Bronchial epithelial cell (primary cell): ENCODE data around the gene GALR3. TPM values are rescaled to one million over a fixed set of nuclear protein-coding genes. Genes with fewer than 3 reads are reported as not detected.
"Not testable (repeated sequence)": the region's sequence is repeated elsewhere in the genome, so short reads cannot be mapped to it uniquely, and the experiment has no call there.

ENCODE experiments used
- DNase-seq: peaks from one replicate; pipeline ENCODE4 v3.0.0-alpha.2; 2010; ENCODE audit warnings: low read depth
- FAIRE-seq: peaks from 2 replicates; lab custom pipeline; 2011; peaks lifted over from hg19 to GRCh38; lab: Jason Lieb, UNC
- H3K27me3 ChIP-seq: 2 replicates; pipeline ENCODE4 v1.5.1; 2011; ENCODE audit warnings: low read length; ENCODE audit not compliant: control insufficient read depth, insufficient read depth
- H3K36me3 ChIP-seq: 2 replicates; pipeline ENCODE4 v1.5.1; 2011; ENCODE audit warnings: low read length; ENCODE audit not compliant: control insufficient read depth, insufficient read depth
- H3K4me3 ChIP-seq: 2 replicates; pipeline ENCODE4 v1.5.1; 2011; ENCODE audit warnings: mild to moderate bottlenecking, low read depth, low read length, control low read depth
- total RNA-seq: library from RNA; depleted of rRNA; stranded (reverse); fragments of >200 nt; gene quantifications from 2 replicates; pipeline ENCODE4 v1.2.1, GENCODE V29; 2014
- TF ChIP-seq, protein P1 (sequence below): IDR thresholded peaks from 2 replicates; pipeline ENCODE4 v1.5.1; 2011; ENCODE audit warnings: mild to moderate bottlenecking, moderate library complexity, low read length, control low read depth, inconsistent platforms; ENCODE audit not compliant: insufficient read depth, severe bottlenecking

The GALR3 gene
- total RNA-seq, 1 donor from 2014 or later: not detected

DNA sequence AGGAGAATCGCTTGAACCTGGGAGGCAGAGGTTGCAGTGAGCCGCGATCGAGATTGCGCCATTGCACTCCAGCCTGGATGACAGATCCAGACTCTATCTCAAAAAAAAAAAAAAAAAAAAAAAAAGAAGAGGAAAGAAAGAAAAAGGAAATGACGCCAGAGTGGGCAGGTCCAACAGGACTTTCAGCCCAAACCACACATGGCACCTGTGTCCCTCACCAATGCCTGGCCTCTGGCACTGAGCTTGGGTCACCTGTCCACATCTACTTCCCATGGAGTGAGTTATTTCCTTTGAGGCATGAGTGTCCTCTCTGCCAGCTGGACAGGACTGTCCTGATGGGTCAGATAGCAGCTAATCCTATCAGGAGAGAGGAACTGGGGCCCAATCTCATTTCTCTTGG is 30.7 kb upstream of the GALR3 start:
- Histone ChIP-seq H3K36me3 (no peaks in the 10 kb centered on the region), H3K27me3 (no peaks in the 10 kb centered on the region), H3K4me3 (no peak overlapping the region)
- no peak for DNase-seq
- TF ChIP-seq, protein P1, sequence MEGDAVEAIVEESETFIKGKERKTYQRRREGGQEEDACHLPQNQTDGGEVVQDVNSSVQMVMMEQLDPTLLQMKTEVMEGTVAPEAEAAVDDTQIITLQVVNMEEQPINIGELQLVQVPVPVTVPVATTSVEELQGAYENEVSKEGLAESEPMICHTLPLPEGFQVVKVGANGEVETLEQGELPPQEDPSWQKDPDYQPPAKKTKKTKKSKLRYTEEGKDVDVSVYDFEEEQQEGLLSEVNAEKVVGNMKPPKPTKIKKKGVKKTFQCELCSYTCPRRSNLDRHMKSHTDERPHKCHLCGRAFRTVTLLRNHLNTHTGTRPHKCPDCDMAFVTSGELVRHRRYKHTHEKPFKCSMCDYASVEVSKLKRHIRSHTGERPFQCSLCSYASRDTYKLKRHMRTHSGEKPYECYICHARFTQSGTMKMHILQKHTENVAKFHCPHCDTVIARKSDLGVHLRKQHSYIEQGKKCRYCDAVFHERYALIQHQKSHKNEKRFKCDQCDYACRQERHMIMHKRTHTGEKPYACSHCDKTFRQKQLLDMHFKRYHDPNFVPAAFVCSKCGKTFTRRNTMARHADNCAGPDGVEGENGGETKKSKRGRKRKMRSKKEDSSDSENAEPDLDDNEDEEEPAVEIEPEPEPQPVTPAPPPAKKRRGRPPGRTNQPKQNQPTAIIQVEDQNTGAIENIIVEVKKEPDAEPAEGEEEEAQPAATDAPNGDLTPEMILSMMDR: no peak
- FAIRE-seq: no peak

DNA sequence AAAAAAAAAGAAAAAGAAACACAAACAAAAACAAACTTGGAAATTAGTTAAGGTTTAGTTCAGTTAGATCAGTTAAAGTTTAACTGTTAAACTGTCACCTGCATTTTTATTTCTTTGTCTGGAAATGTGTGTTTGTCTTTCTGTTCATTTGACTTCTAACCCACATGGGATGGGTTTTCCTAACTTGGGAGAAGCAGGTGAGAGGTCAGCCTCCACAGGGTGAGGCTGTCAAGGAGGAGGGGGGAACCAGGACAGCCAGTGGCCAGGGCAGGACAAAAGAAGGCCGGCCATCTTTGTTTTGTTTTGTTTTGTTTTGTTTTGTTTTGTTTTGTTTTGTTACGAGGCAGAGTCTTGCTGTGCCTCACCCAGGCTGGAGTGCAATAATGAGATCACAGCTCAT is 28.8 kb upstream of the GALR3 start:
- no peak for FAIRE-seq
- H3K4me3 ChIP-seq: no peak overlapping the region
- H3K27me3 ChIP-seq: no peaks in the 10 kb centered on the region
- TF ChIP-seq, protein P1: no peak
- no peaks in the 10 kb centered on the region for H3K36me3 ChIP-seq
- no peak for DNase-seq

DNA sequence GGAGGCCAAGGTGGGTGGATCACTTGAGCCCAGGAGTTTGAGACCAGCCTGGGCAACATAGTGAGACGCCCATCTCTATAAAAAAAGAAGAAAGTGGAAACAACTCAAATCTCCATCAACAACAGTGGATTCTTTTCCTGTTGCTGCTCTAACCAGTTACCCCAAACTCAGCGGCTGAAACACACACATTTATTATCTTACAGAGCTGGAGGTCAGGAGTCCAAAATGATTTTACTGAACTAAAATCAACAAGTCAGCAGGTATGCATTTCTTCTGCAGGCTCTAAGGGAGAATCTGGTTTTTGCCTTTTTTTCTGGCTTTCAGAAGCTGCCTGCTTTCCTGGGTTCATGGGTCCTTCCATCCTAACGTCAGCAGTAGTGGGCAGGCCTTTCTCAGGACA is 27.1 kb upstream of the GALR3 start:
- FAIRE-seq: no peak

DNA sequence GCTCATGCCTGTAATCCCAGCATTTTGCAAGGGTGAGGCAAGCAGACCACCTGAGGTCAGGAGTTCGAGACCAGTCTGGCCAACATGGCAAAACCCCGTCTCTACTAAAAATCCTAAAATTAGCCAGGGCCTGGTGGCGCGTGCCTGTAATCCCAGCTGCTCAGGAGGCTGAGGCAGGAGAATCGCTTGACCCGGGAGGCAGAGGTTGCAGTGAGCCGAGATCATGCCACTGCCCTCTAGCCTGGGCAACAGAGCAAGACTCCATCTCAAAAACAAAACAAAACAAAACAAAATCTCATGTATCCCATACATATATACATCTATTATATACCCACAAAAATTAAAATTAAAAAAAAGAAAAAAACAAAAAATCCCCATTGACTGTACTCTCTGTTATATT is 25.9 kb upstream of the GALR3 start:
- FAIRE-seq, DNase-seq, H3K4me3 ChIP-seq, H3K36me3 ChIP-seq, H3K27me3 ChIP-seq: not testable (repeated sequence)

More for the DNA sequence above, 27.1 kb upstream of the GALR3 start:
- no peaks in the 10 kb centered on the region for H3K36me3 ChIP-seq
- no peak overlapping the region for H3K4me3 ChIP-seq
- TF ChIP-seq, protein P1: no peak
- no peak for DNase-seq
- H3K27me3 ChIP-seq: no peaks in the 10 kb centered on the region

DNA sequence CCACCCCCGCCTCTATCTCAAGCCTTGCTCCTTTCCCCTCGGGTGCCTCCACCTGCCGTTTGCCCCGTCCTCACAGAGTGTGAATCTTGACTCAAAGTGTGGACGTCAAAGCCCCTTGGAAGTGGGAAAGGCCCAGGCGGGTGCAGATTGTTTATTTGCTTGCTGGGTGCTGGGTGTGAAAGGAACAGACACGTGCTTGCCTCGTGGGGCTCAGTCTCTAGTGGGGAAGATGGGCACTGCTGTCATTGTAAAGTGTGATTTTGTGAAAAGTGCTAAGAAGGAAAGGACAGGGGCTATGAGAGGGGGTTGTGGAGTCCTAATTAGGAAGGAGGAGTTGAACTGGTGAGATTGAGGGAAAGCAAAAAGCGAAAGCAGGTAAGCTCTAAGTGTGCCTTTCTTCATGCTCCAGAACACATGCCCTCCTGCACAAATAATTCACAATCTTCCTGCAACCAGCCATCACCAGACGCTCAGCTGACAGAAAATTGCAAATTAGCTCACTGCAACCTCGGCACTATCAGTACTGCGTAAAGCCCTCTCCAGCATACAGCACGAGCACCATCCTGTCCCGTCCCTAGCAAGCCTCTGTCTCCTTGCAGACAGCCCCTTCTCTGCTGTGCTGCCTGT is 25.2 kb upstream of the GALR3 start:
- TF ChIP-seq, protein P1: no peak
- DNase-seq (no peak), FAIRE-seq (no peak)
- no peaks in the 10 kb centered on the region for H3K27me3 ChIP-seq
- H3K36me3 ChIP-seq: no peaks in the 10 kb centered on the region
- H3K4me3 ChIP-seq: no peak overlapping the region

DNA sequence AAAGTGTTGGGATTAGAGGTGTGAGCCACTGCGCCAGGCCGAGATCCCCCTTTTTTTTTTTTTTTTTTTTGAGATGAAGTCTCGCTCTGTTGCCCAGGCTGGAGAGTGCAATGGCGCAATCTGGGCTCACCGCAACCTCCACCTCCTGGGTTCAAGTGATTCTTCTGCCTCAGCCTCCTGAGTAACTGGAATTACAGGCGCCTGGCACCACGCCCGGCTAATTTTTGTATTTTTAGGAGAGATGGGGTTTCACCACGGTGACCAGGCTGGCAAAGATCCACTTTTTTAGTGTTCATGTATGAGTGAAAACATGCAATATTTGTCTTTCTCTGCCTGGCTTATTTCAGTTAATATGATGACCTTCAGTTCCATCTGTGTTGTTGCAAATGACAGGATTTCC is 23.2 kb upstream of the GALR3 start:
- not testable (repeated sequence) for FAIRE-seq, DNase-seq

DNA sequence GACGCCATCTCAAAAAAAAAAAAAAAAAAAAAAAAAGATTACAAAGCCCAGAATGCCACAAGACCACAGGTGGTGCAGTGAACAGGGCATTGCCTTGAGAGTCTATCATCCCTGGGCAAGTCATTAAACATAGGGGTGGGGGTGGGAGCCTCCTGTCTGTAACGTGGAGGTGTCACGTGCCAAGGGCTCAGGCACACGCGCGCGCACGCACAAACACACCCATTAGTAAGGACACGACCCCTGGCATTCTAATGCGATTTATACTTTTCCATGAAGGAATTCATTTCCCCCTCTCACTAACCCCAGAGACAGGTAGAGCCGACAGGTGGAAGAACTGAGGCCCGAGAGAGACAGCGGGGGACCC is 21.3 kb upstream of the GALR3 start:
- no peaks in the 10 kb centered on the region for H3K27me3 ChIP-seq
- DNase-seq (no peak), FAIRE-seq (no peak)
- H3K4me3 ChIP-seq: peak overlapping the region; percentile 62
- TF ChIP-seq, protein P1: no peak
- no peaks in the 10 kb centered on the region for H3K36me3 ChIP-seq

More for the DNA sequence above, 23.2 kb upstream of the GALR3 start:
- H3K27me3 ChIP-seq, H3K4me3 ChIP-seq, H3K36me3 ChIP-seq: not testable (repeated sequence)
